IPS-18c (cell line): ENCODE results near the gene WDR1.

Experiments
- H3K4me3 ChIP-seq: 2 replicates; pipeline ENCODE4 v1.7.0; 2013; ENCODE audit warnings: low read depth, mild to moderate bottlenecking, low read length, moderate library complexity; ENCODE audit not compliant: insufficient read depth
- H3K9me3 ChIP-seq: one replicate; pipeline ENCODE4 v1.6.1; 2013; ENCODE audit warnings: mild to moderate bottlenecking, low read length, moderate library complexity; ENCODE audit not compliant: control insufficient read depth, insufficient read depth

Gene WDR1

DNA sequence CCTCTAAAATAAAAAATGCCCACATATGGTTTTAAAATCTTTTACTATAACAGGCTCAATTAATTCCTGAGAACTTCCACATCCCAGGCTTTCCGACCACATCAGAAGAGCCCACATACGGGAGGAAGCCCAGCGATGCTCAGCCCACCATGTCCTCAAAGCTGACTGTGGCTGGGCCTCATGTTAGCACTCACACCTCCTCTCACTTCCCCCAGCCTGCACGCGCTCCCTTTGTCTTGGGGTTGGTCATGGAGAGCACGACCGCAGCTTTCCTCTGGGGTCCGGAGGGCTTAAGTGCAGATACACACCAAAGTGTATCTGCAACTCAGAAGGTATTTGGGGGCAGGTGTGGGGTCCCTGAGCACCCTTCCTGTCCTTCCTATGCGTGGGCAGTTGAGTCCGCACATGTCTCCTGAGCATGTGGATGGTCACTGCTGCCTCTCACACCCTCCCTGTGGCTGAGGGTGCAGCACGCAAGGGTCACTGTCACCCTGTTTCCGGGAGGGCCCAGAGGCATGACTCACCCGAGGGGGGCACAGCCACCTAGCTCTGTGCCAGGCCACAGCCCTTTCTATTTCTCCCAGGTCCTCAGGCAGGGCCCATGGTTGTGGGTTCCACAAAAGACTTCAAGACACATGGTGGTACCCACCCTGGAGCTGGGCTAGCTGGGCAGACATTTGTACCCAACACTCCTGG lies 21.2 kb downstream of the WDR1 start:
- no peak overlapping the region for H3K4me3 ChIP-seq

DNA sequence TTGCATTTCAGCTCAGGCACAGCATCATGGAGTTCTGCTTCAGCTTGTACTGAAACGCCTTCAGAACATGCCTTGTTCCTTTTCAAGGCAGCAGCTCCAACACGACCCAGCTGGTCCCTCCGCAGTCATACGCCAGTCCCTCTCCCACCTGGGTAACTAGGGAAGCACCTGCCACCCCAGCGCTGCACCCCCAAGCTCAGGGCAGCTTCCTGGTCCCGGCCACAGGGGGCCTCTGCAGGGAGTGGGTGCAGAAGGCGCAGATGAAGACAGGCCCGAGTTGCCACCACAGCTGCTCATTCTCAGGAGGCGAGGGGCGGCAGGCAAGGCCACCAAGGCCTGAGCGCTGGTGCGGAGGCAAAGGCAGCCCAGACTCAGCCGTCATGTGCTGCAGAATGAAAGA lies 21.8 kb downstream of the WDR1 start:
- Histone ChIP-seq H3K4me3 (no peak overlapping the region), H3K9me3 (peaks cover 2% of the 10 kb centered on the region)

More for the DNA sequence above, 21.2 kb downstream of the WDR1 start:
- H3K9me3 ChIP-seq = peaks cover 2% of the 10 kb centered on the region

DNA sequence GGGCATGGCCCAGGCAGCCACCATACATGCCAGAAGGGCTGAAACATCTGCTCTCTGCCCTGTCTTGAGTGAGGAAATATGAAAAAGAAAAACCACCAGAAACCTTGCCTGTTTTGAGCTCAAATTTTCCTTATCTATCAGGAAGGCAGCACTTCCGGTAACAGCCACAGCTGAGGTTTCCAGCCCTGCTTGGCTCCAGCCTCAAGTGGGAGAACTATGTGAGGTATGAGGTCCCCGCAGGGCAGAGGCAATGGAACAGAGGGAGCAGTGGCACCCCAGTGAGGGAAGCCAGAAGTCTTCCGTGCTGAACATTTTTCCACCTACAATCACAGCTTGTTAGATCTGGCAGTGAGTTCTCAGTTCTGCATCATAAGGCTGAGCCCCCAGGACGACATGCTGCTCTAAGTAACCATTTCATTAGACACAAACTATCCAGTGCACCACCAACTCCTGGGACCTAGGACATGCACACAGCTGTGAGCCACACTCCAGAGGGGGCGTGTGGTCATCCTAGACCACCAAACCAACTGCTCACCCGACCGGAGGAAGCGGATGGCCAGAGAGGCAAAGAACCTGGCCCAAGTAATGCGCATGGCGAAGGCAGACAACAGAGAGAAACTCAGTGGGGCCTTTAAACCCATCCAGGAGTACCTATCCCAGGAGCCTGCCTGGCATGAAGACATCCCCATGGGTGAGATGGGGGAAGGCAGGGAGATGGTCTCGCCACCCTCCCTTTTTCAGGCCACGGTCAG lies 22.6 kb downstream of the WDR1 start:
- Histone ChIP-seq H3K4me3 (no peak overlapping the region), H3K9me3 (peaks cover 2% of the 10 kb centered on the region)

DNA sequence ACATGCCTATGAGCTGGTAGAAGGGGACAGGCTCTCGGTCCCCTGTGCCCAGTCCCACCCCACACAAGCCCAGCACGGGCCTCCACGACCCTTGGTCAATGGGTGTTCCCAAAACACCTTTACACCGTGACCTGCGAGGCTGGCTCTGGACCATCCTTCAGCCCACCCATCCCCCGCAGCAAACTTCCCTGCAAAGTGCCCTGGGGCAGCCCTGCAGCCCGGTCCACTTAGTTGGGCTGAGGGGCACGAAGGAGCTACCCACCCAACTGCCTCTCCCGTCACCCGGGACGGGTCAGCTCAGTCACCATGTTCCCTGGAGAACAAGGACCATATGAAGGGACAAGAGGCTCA lies 23.4 kb downstream of the WDR1 start:
- peaks cover 2% of the 10 kb centered on the region for H3K9me3 ChIP-seq
- H3K4me3 ChIP-seq = no peak overlapping the region

DNA sequence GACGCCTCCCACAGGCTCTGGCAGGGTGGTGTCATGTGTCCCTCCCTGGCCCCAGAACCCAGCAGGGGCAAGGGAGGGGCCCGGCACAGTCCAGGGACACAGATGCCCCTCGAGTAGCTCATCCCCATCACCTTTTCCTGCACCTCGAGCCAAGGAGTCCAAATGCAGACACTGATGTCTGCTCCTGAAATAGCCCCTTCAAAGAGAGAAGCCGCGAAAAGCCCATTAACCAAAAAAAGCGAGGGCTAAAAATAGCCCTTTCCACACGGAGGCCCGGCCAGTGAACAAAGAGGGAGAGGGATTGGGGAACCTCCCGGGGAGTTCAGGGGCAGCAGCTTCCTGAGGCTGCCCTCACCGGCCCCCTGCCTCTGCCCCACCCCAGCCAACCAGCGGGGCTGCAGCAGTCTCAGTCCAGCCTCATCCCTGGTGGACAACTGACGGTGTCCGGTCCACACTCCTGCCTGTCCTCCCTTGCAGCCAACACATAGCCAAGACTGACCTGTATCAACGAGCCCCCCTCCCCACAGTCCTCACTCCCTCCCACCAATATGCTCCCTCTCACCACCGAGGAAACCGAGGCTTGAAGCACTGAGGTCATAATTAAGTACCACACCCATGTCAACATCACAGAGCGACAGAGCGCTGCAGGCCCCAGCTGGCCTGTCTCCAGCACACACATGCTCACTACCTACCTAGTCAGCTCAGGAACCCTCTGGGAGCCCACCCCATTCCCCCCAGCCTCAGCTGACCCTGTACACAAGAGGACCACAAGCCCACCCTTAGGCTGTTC lies 23.9 kb downstream of the WDR1 start:
- H3K9me3 ChIP-seq = peaks cover 2% of the 10 kb centered on the region
- no peak overlapping the region for H3K4me3 ChIP-seq

DNA sequence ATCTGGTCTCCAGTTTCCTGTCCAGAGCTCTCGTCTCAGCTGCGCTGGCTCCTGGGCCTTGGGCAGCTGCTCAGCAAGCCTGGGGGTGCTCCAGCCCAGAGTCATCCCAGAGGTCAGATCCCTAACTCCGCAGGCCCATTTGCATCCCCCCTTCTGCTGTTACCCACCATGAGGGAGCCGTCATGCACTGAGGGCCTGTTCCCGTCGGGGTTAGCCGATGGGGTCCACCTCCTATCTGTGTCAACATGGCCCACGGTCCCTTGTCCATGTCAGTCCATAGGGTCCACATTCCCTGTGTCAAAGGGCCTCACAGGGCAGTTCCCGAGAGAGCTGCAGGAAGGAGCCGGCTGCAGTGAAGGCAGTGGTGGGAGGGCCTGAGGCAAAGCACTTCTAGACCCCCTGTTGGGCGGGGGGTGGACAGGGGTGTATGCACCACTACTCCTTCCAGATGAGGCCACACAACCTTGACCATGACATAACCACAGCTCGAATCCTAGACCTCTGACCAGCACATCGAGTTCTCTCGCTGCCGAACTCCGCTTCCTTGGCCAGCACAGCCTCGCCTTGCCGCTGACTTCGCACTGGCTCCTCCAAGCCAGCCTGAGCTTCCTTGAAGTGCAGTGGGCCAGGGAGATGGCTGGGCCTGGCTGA lies 24.9 kb downstream of the WDR1 start:
- H3K4me3 ChIP-seq = no peak overlapping the region

DNA sequence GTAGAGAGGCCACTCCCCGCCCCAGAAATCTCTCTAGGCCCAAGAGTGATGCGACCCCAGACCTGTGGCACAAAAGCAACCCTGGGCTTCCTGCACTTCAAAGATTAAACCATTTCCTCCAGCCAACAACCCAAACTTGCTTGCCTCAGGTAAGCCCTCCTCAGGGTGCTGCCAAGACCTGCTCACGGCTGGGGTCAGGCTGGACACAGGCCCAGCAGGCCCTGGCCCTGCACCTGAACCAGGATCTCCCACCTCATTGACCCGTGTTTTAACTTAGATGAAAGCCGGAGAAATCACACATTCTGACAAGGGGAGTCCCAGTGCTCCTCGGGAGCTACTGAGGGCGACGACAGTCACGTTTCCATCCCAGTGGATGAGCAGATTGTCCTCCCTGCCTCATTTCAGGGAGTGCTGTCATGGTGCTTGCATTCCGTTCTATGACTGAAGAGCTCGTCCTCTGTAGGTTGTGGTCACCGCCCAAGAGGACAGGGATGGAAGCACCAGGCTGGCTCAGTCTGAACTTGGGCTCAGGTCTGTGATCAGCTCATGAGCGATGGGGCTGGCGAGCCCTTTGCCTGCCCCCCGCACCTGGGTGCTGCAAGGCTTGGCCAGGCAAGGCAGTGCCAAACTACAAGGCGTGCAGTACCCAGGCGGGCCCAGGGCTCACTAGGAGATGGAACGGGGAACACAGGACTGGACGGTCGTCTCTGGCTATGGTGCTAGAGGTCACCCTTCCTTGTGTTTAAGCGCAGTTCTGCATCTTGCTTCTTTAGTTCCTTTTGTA lies 25.9 kb downstream of the WDR1 start:
- Histone ChIP-seq H3K9me3 (peaks cover 2% of the 10 kb centered on the region), H3K4me3 (no peak overlapping the region)

More for the DNA sequence above, 24.9 kb downstream of the WDR1 start:
- peaks cover 2% of the 10 kb centered on the region for H3K9me3 ChIP-seq

DNA sequence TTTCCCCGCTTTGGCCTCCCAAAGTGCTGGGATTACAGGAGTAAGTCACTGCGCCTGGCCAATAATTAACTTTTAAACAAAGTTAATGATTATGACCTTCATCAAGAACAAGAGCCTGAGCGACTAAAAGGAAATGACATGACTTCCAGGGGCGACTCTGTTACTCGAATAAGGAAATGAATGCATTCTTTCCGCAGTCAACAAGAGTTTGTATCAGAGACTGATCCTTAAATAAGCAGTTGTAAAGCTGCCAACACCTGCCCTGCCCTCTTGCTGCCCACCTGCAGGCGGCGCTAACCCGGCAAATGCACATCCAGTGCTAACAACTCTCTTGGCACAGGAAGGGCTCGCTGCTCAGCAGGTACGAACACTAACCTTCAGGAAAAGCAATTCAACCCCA lies 27.3 kb downstream of the WDR1 start:
- no peak overlapping the region for H3K4me3 ChIP-seq
- peaks cover 2% of the 10 kb centered on the region for H3K9me3 ChIP-seq

DNA sequence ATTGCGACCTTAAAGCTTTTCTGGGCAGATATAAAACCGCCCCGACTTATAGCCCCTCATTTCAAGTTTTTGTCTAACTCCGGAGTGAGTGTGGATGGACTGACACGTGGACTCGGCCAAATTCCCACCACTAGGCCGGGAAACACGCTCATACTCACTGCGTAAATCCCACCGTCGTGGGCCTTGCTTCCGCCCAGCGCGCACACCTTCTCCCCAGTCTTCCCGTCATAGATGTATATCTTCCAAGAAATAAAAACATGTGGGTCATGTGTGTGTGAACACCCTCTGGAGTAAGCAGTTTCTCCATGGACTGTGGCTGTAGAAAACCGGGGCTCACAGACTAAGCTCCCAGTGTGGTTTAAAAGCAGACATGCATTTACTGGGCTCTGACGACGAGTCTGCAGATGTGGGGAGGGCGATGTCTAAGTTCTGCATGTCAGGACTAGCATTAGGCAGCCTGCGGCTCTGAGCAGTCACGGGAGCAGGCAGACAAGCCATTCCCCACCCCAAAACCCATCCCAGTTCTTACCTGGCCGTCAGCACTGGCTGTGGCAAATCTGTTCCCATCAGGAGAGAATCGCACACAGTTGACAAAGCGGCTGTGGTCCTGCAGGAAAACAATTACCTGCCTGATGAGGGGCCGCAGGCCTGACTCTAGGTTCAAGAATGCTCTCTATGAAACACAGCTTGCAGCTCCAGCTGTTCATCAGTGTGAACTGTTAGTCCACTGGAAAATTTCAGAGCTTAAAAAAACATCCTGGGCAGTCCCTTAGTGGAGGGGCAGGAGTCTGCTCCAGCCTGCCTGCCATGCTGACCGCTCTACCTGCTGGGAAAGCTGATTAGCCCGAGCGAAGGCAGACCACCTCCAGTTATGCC lies 28.2 kb downstream of the WDR1 start:
- Histone ChIP-seq H3K4me3 (no peak overlapping the region), H3K9me3 (peaks cover 2% of the 10 kb centered on the region)

DNA sequence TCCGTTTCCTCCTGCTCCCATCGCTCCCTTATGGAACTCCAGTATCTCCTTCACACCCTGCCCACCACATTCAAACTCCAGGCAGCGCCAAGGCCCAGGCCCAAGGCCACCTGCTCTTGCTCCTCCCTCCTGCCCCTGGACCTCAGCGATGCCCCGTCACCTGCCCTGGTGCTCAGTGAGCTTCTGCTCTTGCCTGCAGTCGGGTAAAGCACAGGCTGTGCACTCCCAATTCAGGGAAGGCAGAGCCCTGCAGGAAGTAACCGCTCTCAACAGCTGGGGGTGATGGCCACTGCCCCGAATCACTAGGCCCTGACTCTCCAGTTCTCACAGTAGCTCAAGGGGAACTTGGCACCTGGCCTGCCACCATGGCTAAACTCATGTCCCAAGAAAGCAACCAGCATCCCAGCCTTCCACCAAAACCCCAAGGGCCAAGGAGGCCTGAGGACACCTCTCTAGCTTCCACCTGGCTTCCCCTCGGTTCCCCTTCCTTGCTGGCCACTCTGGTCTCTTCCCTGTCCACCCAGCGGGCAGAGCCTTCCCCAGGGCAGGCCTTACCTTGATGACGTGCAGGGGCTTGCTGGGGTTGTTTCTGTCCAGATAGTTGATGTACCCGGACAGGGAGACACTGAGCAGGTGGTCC lies 29.3 kb downstream of the WDR1 start:
- Histone ChIP-seq H3K9me3 (peaks cover 2% of the 10 kb centered on the region), H3K4me3 (no peak overlapping the region)

DNA sequence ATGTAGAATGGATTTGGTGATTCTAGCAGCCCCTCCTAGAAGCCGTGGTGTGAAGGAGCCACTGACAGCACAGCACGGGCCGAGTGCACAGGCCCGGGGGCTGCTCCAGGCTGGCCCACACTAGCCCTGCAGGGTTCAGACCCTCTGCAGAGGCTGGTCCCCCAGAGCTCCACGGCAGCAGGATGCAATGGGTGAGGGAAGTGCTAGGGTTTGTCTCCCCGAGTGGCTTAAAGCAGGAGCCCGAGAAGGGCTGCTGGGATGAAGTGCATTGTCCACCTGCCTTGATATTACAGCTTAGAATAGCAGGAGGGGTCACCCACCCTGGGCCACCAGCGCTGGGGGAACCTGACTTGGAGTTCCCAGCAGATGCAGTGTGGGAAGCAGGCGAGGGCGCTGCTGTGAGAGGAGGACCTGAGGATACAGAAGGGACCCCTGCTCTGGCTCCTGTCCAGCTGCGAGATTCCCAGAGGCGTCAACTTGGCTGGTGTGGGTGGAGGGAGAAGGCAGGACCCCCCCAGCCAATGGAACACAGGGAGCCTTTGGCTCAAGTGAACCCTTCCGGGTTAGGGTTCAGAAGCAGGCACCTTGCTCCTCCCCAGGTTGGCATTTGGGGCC lies 30.0 kb downstream of the WDR1 start:
- no peaks in the 10 kb centered on the region for H3K9me3 ChIP-seq

DNA sequence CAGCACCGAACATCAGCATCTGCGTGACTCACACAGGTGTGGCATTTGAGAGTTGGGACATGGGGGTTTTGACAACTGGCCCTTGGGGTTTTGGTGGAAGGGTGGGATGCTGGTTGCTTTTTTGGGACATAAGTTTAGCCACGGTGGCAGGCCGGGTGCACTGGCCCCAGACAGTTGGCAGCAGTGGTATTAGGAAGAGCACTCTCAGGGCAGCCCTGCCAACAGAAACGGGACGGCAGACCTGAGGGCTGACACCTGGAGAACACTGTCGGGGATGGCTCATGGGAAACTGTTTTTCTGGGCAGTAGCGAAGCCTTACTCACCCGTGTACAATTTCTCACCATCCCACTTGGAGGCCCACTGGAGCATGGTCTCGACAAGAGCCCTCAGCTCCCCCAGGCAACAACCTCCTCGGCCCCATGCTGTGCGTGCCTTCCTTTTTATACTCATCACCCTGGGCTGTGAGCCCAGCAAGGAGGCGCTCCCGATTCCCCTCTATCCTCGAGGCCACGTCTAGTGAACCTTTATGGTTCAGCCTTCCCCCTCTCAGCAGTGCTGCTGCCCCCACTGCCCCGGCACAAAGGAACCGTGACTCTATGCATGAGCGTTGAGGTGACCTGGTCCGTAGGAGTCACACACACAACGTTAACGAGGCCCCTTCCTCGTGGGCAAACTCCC lies 30.6 kb downstream of the WDR1 start:
- H3K4me3 ChIP-seq = no peak overlapping the region
- H3K9me3 ChIP-seq = no peaks in the 10 kb centered on the region

More for the DNA sequence above, 30.0 kb downstream of the WDR1 start:
- no peak overlapping the region for H3K4me3 ChIP-seq

DNA sequence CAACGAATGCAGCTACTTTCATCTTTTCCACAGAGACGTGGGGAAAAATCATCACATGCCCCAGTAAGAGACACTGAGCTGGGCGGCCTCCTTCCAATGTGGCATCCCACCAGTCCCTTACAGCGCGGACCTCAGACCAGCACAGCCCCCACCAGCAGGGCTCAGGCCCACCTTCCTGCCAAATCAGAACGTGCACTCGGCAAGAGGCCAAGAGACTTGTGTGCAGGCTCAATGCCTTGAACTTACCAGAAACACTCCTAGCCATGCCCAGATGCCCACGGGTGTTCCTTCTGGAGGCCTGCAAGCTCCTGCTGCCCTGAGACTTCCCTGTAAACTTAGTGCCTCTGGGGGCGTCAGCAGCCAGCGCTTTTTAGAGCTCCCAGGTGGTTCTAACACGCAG lies 31.2 kb downstream of the WDR1 start:
- H3K9me3 ChIP-seq = no peaks in the 10 kb centered on the region

DNA sequence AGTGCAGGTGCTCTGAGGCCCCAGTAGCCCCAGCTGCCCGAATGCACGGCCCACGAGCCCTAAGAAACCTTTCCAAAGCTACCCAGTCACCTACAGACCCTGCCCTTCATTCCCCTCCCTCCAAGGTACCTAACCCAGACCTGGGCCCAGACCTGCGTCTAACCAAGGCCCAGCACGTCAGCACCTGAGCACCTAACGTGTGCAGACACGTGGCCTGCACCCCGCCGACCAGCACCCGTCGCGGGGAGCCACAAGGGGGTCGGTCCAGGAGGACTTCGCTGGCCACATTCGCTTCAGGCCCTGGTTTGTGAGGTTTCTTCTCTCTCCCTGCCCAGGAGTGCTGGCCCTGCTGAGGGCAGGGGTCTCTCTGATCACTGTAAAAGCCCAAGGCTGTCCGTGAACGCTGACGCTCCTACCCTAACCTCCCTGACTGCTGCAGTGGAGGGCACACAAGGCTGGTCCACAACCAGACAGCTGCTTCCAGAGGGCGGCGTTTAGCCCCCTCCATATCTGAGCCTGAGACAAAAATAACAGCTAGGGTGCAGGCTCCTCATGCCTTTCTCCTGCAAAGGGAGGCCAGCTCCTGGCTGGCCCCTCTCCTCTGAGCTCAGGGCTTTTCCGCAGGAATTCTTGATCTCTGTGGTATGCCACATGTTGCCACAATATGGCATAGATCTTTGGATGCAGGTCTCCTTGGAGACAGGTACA lies 31.8 kb downstream of the WDR1 start:
- H3K9me3 ChIP-seq = no peaks in the 10 kb centered on the region
- no peak overlapping the region for H3K4me3 ChIP-seq

More for the DNA sequence above, 31.2 kb downstream of the WDR1 start:
- no peak overlapping the region for H3K4me3 ChIP-seq
